Uterus (tissue), 4 donors: Measurements from ENCODE around the gene ZBED3. TPM values are rescaled to one million over a fixed set of nuclear protein-coding genes. Genes with fewer than 3 reads are reported as not detected.

Source experiments
- DNase-seq, 2 donors: peaks; one replicate each; pipeline ENCODE4 v3.0.0-alpha.2; 2019 to 2020
- H3K27ac ChIP-seq, 2 donors: fragments of 200-600 bp; sonication (generic); 1 replicate in 1 of 2; 2 replicates in 1 of 2; pipeline ENCODE4 v1.5.1; 2016 to 2018
- H3K27me3 ChIP-seq, 2 donors: fragments of 200-600 bp; sonication (generic); one replicate each; pipeline ENCODE4 v1.5.1; 2018 to 2019; ENCODE audit warnings: control low read depth in 1 of 2
- H3K36me3 ChIP-seq, 2 donors: fragments of 200-600 bp; sonication (generic); one replicate each; pipeline ENCODE4 v1.5.1; 2019; ENCODE audit warnings: control low read depth in 1 of 2
- H3K4me1 ChIP-seq, 2 donors: fragments of 200-600 bp; sonication (generic); one replicate each; pipeline ENCODE4 v1.5.1; 2018 to 2019; ENCODE audit warnings: control low read depth in 1 of 2
- H3K4me3 ChIP-seq, 2 donors: fragments of 200-600 bp; sonication (generic); 1 replicate in 1 of 2; 2 replicates in 1 of 2; pipeline ENCODE4 v1.5.1; 2018 to 2019; ENCODE audit warnings: mild to moderate bottlenecking in 1 of 2
- H3K9me3 ChIP-seq, 2 donors: fragments of 200-600 bp; sonication (generic); one replicate each; pipeline ENCODE4 v1.5.1; 2019; ENCODE audit warnings: control low read depth in 1 of 2
- POLR2A ChIP-seq, 2 donors: fragments of 450-650 bp; IDR thresholded peaks; one replicate each; pipeline ENCODE4 v1.6.1; 2016; ENCODE audit warnings: antibody characterized with exemption in 2 of 2, mild to moderate bottlenecking in 1 of 2, moderate library complexity in 1 of 2
- intact Hi-C: fragments of 100-400 bp; cut with DNase I; formaldehyde crosslinking; loops from one replicate; pipeline ENCODE4 v1.15.1; 2023; ENCODE audit warnings: low total_unique reads
- total RNA-seq, 4 donors: library from RNA; depleted of rRNA in 3 of 4; stranded (reverse); fragments of >200 nt in 3 of 4; gene quantifications; one replicate each; pipeline versions ENCODE4 v1.1.0 to v1.2.4, GENCODE V29; 2014 to 2023
- TF ChIP-seq, protein P1 (sequence below), 4 experiments: fragments of 200-600 bp in 2 of 4; fragments of 450-650 bp in 2 of 4; sonication (generic) in 2 of 4; IDR thresholded peaks; one replicate each; pipeline ENCODE4 v1.5.1; 2016 to 2019; ENCODE audit warnings: antibody characterized with exemption in 4 of 4, mild to moderate bottlenecking in 2 of 4, moderate library complexity in 1 of 4
- donor health status: DM: yes; HTN: yes; CAD: no.

Gene ZBED3, protein sequence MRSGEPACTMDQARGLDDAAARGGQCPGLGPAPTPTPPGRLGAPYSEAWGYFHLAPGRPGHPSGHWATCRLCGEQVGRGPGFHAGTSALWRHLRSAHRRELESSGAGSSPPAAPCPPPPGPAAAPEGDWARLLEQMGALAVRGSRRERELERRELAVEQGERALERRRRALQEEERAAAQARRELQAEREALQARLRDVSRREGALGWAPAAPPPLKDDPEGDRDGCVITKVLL
- 10 to 100 TPM in 1 of 4 donors, 1 to 10 TPM in 3; 2.6 to 26.9 (median 4.7) TPM for total RNA-seq

DNA sequence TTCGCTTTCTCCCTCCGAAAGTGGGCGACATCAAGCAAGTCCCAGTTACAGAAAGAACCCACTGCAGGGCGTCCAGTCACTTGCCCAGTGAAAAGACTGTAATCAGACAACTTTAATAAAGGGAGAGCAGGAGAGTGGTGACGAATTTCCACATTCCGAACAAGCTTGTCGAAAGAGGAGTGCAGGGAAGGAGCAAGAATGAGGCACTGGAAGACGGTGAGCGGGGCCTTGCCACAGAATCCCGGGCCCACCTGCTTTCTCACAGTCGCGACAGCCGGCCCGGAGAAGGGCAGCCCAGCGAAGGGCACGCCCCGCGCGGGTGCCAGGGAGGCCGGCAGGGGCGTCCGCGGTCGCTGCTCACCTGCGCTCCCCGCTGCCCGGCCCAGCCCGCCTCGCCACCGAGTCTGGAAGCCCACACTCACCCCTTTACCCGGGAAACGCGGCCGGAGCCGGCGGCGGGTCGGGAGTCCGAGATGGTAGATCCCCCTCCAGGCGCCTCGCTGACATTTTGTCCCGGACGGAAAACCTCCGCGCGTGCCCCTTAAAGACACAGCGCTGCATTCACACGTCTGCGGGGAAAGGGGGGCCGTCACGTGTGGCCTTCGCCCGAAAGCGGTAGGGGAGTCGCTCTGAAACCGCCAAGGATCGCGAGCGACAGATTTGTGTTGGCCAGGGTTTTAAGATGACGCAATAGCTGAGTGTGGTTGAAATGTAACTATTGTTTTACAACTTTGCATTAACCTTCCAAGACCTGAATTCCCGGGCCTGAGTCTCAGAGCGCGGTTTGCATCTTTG, at the start of gene ZBED3:
ZBED3 (minus strand) TSS at position 597 of the 795 bp plus-strand sequence. CDS start 9,407 bp downstream, outside the sequence.
- H3K27ac ChIP-seq: peak within 1 kb of the TSS; percentile 93 to 97
- DNase-seq: peak; percentile 77 to 78
- peak within 1 kb of the TSS; percentile 62 to 83 for H3K4me3 ChIP-seq
- no peaks in the 10 kb centered on the region for H3K36me3 ChIP-seq
- peaks cover 0 to 4% of the 10 kb centered on the region in 2 donors for H3K4me1 ChIP-seq
- H3K27me3 ChIP-seq: no peaks in the 10 kb centered on the region
- intact Hi-C loops: no loop called here
- no peaks in the 10 kb centered on the region for H3K9me3 ChIP-seq
- TF ChIP-seq POLR2A (IDR thresholded peaks at IDR 0.05): peak in 1 of 2 donors; percentile 5
- TF ChIP-seq, protein P1, sequence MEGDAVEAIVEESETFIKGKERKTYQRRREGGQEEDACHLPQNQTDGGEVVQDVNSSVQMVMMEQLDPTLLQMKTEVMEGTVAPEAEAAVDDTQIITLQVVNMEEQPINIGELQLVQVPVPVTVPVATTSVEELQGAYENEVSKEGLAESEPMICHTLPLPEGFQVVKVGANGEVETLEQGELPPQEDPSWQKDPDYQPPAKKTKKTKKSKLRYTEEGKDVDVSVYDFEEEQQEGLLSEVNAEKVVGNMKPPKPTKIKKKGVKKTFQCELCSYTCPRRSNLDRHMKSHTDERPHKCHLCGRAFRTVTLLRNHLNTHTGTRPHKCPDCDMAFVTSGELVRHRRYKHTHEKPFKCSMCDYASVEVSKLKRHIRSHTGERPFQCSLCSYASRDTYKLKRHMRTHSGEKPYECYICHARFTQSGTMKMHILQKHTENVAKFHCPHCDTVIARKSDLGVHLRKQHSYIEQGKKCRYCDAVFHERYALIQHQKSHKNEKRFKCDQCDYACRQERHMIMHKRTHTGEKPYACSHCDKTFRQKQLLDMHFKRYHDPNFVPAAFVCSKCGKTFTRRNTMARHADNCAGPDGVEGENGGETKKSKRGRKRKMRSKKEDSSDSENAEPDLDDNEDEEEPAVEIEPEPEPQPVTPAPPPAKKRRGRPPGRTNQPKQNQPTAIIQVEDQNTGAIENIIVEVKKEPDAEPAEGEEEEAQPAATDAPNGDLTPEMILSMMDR (IDR thresholded peaks at IDR 0.05): peak in 2 of 4 experiments; percentile 16 to 19

DNA sequence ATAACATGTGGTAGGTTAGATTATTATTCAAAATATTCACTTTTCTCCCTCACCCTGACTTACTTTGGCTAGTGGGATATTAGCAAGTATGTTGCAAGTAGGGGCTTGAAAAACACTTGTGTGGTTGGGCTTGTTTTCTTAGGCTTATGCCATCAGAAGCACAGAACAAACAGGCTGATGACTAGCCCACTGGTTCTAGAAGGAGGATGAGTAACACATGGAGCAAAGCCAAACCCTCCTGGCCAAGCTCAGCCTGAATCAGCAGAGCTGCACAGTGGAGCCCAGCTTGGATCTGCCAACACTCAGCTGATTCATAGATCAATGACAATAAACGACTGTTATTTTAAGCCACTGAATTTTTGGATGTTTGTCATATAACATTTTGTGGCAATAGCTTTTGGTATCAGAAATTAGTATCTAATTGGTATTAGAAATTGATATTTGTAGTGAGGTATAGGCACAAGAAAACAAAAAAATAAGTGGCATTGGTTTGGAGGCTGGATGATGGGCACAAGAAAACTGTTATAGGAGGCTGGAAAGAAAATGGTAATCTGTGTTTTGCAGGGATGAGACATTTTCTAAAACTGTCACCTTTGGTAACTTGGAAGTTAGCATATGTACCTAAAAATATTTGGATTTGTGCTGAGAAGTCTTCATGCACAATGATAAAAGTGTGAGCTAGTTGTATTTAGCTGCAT, 46.1 kb upstream of the ZBED3 start:
- Histone ChIP-seq H3K27me3 (no peaks in the 10 kb centered on the region), H3K4me3 (no peak overlapping the region), H3K36me3 (no peaks in the 10 kb centered on the region), H3K4me1 (peaks cover 4 to 6% of the 10 kb centered on the region in 2 donors), H3K27ac (peak overlapping the region; percentile 67 to 72), H3K9me3 (no peaks in the 10 kb centered on the region)
- DNase-seq: peak; percentile 72 to 90
- intact Hi-C loops: no loop called here
- no peak for TF ChIP-seq POLR2A (IDR thresholded peaks at IDR 0.05)
- TF ChIP-seq, protein P1 (IDR thresholded peaks at IDR 0.05): no peak

DNA sequence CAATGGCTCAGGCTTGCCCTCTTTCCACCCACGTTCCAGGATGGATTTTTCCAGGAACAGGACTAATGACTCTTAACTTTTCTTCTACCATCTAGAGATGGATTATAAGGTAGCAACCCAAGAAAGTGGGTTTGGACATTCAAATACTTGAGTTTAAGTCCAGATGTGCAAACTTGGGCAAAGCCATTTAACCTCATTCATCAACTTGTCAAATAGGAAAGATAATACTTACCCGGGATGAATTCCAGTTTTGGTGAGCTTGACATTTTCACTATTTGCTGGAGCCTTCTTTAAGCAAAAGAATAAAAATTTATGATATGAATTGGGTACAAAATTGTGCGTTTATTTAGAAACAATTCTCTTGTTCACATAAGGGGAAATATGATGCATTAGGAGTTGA, 44.3 kb upstream of the ZBED3 start:
- Histone ChIP-seq H3K4me1 (peaks cover 4 to 6% of the 10 kb centered on the region in 2 donors), H3K27me3 (no peaks in the 10 kb centered on the region), H3K27ac (peak overlapping the region; percentile 47 to 67), H3K36me3 (no peaks in the 10 kb centered on the region), H3K4me3 (no peak overlapping the region), H3K9me3 (no peaks in the 10 kb centered on the region)
- DNase-seq: no peak
- intact Hi-C loops: no loop called here
- TF ChIP-seq POLR2A (IDR thresholded peaks at IDR 0.05): no peak
- TF ChIP-seq, protein P1 (IDR thresholded peaks at IDR 0.05): no peak

DNA sequence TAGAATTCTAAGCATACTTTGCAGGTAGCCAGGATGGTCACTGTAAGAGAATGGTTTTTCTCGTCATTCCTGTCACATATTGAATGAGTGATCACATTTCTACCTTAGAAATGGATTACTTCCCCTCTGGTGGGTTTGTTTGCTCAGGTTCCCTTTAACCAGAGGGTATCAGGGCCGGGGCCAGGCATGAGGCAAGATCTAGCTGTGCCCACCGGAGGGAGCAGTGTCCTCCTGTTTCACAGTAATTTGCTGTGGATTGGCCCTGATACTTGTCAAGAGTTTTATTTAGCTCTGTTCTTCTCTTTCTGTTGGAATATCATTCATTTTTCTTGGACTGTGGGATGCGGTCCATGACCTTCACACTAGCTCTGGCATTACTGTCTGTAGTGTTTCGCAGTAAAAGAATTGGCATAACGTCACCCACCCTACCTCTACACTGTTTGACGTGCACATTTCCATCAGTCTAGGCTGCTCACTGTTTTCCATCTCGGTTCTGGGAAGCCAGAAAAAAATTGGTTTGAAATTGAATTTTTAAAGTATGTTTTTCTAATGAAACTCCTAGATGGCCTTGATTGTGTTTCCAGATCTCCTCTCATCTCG, 42.4 kb upstream of the ZBED3 start:
- Histone ChIP-seq H3K27ac (peak overlapping the region; percentile 47 to 67), H3K4me1 (peaks cover 4 to 6% of the 10 kb centered on the region in 2 donors), H3K27me3 (no peaks in the 10 kb centered on the region), H3K36me3 (no peaks in the 10 kb centered on the region), H3K4me3 (no peak overlapping the region), H3K9me3 (no peaks in the 10 kb centered on the region)
- intact Hi-C loops: no loop called here
- DNase-seq: peak; percentile 30 to 37
- no peak for TF ChIP-seq POLR2A (IDR thresholded peaks at IDR 0.05)
- TF ChIP-seq, protein P1 (IDR thresholded peaks at IDR 0.05): peak in 2 of 4 experiments; percentile 19 to 24
